HG02623 (cell line): ENCODE results near the gene RNF175.

ENCODE experiments used
- ATAC-seq: cut with Tn5 transposase; IDR thresholded peaks from one replicate; pipeline ENCODE4 v1.9.1; 2021; ENCODE audit warnings: moderate library complexity; ENCODE audit not compliant: unreplicated experiment

The RNF175 gene

GRCh38 chr4:153759407-153760316 is at the start of gene RNF175:
TSS of gene RNF175 (minus strand) at chr4:153760024. CDS start at chr4:153759862, 162 bp downstream.
- ATAC-seq: no peak

DNA sequence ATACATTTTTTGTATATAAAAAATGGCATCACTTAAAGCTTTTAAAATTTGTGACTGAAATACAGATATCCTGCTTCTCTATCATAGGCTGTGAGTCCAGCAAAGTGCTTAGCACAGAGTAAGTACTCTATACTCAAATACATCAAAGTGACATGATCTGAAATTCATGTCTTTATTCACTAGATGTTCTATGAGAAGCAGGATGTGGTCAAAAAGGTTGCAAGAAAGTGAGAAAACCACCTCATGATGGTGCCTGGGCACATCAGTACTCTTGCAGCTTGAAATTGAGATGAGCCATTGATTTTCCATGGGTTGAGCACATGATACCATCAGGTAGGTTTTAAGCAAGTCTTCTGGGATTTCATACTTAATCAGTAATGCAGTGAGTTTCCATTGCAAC is 49.5 kb upstream of the RNF175 start:
- no peak for ATAC-seq

DNA sequence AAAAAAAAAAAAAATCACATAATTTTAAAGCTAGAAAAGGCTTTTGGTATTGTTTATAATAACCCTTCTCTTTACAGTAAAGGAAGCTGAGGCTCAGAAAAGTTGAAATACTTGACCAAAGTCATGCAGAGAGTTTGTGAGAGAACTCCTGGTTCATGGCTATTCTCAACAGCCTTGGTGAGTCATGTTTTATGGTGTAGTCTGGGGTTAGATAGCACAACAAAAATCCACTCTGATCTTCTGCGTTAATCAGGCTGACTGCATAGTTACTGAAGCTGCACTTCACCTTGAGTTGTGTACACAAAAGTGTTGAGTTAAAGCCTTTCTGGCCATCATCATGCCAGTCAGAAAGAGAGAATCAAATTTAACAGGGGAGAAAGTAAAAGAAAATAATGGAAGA is 48.4 kb upstream of the RNF175 start:
- no peak for ATAC-seq

GRCh38 chr4:153806073-153806472 is 46.2 kb upstream of the RNF175 start:
- ATAC-seq: no peak

- no peak for ATAC-seq
Observed at GRCh38 chr4:153804722-153805121, 44.9 kb upstream of the RNF175 start.

DNA sequence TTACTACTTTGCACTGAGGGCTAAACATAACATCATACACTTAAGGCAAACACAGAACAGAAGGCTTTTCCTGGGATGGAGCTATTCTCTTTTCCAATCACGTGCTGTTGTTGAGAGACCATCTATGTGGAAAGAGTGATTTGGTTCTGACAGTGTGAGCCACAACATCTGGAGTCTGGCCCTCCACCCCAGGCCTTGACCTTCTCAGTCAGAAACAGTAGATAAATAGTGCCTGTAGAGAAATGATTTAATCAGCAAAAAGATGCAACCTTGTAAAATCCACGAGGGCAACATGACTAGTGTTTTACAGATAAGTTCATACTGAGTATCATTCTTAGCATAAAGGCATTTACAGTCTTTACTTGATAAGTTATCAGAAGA is 39.9 kb upstream of the RNF175 start:
- ATAC-seq: no peak

- no peak for ATAC-seq
Observed at GRCh38 chr4:153798901-153799693, 39.3 kb upstream of the RNF175 start.

DNA sequence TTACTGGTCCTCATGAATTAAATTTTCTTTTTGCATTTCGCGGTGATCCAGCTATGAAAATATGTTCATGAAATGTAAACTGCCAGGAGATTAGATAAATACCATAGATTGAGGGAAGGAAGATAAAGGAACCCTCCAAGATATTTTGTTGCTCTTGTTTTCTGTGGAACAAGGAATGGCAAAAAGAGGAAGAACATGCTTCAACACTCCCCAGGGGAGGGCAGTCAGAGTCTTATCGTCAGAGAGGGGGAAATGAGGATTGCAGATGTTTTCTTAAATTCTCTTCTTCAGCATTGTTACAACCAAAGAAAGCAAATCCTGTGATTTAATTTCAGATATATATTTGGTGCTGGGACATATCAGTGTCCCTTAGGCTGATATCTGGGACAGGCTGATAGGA is 38.6 kb upstream of the RNF175 start:
- no peak for ATAC-seq

DNA sequence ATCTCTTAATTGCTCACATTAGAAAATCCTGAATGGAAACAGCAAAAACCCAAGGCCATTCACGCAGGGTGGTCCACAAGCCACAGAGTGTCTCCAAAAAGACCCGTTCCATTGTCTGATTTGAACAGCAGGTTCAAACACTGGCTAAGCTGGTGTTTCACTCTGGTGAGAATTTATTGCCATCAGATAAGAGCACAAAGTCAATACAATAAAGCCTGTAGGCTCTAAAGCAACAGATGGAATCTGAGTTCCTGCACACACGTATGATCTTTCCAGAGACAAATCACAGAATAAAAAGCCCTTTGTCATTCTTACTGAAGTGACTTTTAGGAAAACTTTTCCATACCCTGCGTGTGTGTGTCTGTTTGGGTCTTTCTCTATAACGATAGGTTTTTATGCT is 34.2 kb upstream of the RNF175 start:
- ATAC-seq: no peak

GRCh38 chr4:153792618-153793247 is 32.9 kb upstream of the RNF175 start:
- no peak for ATAC-seq

GRCh38 chr4:153791746-153792617 is 32.2 kb upstream of the RNF175 start:
- no peak for ATAC-seq

DNA sequence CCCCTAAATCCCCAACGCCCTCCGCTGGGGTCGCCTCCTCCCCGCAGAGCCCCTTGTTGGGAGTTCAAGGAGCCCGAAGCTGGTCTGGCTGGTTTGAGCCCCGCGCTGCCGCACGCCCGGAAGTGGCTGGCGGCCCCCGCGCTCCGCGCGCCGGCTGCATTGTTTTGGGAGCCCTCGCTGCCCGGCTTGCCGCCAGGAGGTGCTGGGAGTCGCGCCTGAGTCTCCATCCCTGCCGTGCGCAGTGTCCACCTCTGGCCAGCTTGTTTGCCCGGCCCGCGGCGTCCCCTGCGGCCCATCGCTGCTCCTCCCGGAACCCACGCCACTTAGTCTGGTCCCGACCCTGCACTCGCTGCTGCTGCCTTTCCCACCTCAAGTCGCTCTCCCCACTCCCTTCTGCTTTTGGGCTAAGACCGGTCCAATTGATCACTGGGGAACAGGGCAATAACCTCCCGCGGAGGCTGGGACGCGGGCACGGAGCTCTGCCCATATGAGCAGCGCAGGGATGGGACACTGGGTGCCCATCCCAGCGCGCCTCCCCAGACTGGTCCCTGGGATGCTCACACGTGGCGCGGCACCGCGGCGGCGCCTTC is 31.2 kb upstream of the RNF175 start:
- no peak for ATAC-seq

GRCh38 chr4:153790500-153790865 is 30.7 kb upstream of the RNF175 start:
- no peak for ATAC-seq

DNA sequence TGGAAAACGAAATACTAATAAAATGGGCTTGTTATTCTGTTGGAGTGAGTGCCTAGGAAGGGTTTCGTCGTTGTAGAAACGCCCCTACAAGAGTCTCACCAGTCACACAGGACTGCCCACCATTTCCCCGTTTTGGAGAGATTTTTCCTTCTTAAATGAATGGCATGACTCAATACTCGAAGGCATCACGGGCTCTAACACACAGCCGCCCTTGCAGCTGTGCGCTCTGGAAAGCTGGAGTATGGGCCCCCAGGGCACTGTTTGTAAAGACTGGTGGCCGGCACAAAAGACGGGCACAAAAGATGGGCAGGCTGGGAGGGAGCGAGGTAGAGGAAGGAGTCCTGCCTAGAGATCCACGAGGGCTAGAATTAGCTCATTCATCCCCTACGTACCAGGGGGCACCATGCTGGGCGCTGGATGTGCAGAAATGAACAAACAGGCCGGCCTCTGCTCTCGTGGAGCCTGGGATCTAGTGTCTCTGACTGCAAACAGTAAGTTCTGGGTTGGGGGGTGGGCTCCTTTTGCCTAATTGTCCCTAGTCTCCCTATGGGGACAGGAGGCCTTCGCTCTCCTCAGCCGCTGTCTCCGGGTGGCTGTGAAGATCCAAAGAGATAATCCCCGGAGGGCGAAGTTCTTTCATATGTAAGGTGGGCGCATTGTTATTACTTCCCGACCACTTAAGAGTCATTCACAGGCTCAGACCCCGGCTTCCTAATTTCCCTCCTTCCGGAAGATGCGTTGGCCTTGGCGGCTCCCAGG is 30.1 kb upstream of the RNF175 start:
- ATAC-seq: no peak

DNA sequence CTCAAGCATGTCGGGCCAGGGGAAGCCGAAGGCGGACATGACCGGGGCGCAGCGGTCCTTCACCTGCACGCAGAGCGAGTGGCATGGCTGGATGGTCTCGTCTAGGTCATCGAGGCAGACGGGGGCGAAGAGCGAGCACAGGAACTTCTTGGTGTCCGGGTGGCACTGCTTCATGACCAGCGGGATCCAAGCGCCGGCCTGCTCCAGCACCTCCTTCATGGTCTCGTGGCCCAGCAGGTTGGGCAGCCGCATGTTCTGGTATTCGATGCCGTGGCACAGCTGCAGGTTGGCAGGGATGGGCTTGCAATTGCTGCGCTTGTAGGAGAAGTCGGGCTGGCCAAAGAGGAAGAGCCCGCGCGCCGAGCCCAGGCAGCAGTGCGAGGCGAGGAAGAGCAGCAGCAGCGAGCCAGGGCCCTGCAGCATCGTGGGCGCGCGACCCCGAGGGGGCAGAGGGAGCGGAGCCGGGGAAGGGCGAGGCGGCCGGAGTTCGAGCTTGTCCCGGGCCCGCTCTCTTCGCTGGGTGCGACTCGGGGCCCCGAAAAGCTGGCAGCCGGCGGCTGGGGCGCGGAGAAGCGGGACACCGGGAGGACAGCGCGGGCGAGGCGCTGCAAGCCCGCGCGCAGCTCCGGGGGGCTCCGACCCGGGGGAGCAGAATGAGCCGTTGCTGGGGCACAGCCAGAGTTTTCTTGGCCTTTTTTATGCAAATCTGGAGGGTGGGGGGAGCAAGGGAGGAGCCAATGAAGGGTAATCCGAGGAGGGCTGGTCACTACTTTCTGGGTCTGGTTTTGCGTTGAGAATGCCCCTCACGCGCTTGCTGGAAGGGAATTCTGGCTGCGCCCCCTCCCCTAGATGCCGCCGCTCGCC is 28.8 kb upstream of the RNF175 start, which contains the start of gene SFRP2:
Gene SFRP2 (minus strand): TSS at position 671 of the 864 bp plus-strand sequence. CDS start 248 bp downstream, at position 423.
- no peak for ATAC-seq

- no peak for ATAC-seq
Observed at GRCh38 chr4:153788051-153788412, 28.2 kb upstream of the RNF175 start.

- no peak for ATAC-seq
Observed at GRCh38 chr4:153787575-153787974, 27.8 kb upstream of the RNF175 start.

DNA sequence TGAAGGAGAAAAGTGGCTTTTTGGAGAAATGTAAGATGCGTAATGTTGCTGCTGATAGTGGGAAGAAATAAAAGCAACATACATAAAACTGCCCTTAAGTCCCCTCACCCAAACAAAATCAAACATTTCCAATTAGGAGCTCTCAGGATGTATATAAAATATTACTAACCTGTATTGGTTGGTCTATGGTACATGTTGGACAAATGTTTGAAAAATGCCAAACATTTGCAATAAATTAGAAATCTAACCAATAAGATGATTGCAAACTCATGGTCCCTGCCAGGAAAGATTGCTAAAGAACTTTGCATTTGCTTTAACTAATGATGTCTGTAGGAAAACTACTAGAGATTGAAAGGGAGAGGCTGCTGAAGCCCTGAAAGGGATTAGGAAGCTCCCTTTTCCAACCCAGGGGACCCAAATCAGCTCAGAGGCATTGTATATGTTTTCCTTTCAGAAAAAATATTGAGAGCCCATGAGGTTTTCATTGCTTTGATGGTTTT is 27.3 kb upstream of the RNF175 start:
- ATAC-seq: no peak
